Transverse colon (tissue), 4 donors: ENCODE data around the gene RFXANK. TPM values are rescaled to one million over a fixed set of nuclear protein-coding genes. Genes with fewer than 3 reads are reported as not detected.
"Not testable (repeated sequence)": the region's sequence is repeated elsewhere in the genome, so short reads cannot be mapped to it uniquely, and the experiment has no call there.

Experiments
- DNase-seq: peaks from one replicate; pipeline ENCODE4 v3.0.0-alpha.2; 2019
- H3K27ac ChIP-seq, 4 donors: fragments of 200-600 bp; sonication (generic); 2 replicates each; pipeline ENCODE4 v1.5.1; 2016 to 2018; ENCODE audit warnings: inconsistent platforms in 4 of 4
- H3K27me3 ChIP-seq: fragments of 200-600 bp; sonication (generic); 2 replicates; pipeline ENCODE4 v1.5.1; 2017; ENCODE audit warnings: inconsistent platforms
- H3K36me3 ChIP-seq, 4 donors: fragments of 200-600 bp; sonication (generic); 2 replicates each; pipeline ENCODE4 v1.5.1; 2017 to 2019; ENCODE audit warnings: inconsistent platforms in 4 of 4
- H3K4me1 ChIP-seq, 4 donors: fragments of 200-600 bp; sonication (generic); 2 replicates each; pipeline ENCODE4 v1.5.1; 2017 to 2020; ENCODE audit warnings: inconsistent platforms in 4 of 4
- H3K4me3 ChIP-seq, 4 donors: fragments of 200-600 bp; sonication (generic); 1 replicate in 1 of 4; 2 replicates in 3 of 4; pipeline versions ENCODE4 v1.5.1 to v1.6.1; 2017 to 2019; ENCODE audit warnings: inconsistent platforms in 4 of 4
- H3K9me3 ChIP-seq, 2 donors: fragments of 200-600 bp; sonication (generic); 2 replicates each; pipeline ENCODE4 v1.5.1; 2017 to 2019; ENCODE audit warnings: inconsistent platforms in 2 of 2
- EP300 ChIP-seq: sonication (generic); formaldehyde crosslinking; IDR thresholded peaks from one replicate; pipeline ENCODE4 v1.6.1; 2017; ENCODE audit warnings: antibody characterized with exemption, low read depth
- POLR2A ChIP-seq: fragments of 450-650 bp; IDR thresholded peaks from one replicate; pipeline ENCODE4 v1.6.1; 2016; ENCODE audit warnings: antibody characterized with exemption, mild to moderate bottlenecking, moderate library complexity
- POLR2AphosphoS5 ChIP-seq, 3 donors: sonication (generic); formaldehyde crosslinking; IDR thresholded peaks; one replicate each; pipeline ENCODE4 v1.6.1; 2016; ENCODE audit warnings: antibody characterized with exemption in 3 of 3
- WGBS, 2 donors: methylation state at CpG; one replicate each; pipeline ENCODE4 v1.1.5; 2018; ENCODE audit warnings: low coverage in 1 of 2; 5-methylcytosine and 5-hydroxymethylcytosine counted together
- in situ Hi-C, 4 donors: fragments of 200-750 bp; cut with MboI; loops; one replicate each; pipeline versions ENCODE4 v1.15.0 to v1.15.1; 2017; ENCODE audit warnings: low sequenced_read_pairs in 3 of 4, low pct_ligation_motif_present in 1 of 4, low pct_unique_long_range_greater_than_20kb in 1 of 4
- intact Hi-C: fragments of 100-400 bp; cut with DNase I; formaldehyde crosslinking; loops from one replicate; pipeline ENCODE4 v1.15.1; 2023; ENCODE audit warnings: low total_unique reads
- total RNA-seq, 4 donors: library from RNA; depleted of rRNA; stranded (reverse); fragments of >200 nt; gene quantifications; one replicate each; pipeline ENCODE4 v1.1.0, GENCODE V29; 2016
- TF ChIP-seq, protein P1 (sequence below), 5 experiments: fragments of 200-600 bp in 3 of 5; fragments of 450-650 bp in 2 of 5; sonication (generic) in 3 of 5; IDR thresholded peaks; 1 replicate in 2 of 5; 2 replicates in 3 of 5; pipeline ENCODE4 v1.5.1; 2016 to 2017; ENCODE audit warnings: antibody characterized with exemption in 5 of 5, inconsistent platforms in 3 of 5, mild to moderate bottlenecking in 2 of 5, moderate library complexity in 1 of 5

RFXANK gene
- total RNA-seq, 4 donors from 2014 or later: 35.9 to 51.1 (median 48.6) TPM

DNA sequence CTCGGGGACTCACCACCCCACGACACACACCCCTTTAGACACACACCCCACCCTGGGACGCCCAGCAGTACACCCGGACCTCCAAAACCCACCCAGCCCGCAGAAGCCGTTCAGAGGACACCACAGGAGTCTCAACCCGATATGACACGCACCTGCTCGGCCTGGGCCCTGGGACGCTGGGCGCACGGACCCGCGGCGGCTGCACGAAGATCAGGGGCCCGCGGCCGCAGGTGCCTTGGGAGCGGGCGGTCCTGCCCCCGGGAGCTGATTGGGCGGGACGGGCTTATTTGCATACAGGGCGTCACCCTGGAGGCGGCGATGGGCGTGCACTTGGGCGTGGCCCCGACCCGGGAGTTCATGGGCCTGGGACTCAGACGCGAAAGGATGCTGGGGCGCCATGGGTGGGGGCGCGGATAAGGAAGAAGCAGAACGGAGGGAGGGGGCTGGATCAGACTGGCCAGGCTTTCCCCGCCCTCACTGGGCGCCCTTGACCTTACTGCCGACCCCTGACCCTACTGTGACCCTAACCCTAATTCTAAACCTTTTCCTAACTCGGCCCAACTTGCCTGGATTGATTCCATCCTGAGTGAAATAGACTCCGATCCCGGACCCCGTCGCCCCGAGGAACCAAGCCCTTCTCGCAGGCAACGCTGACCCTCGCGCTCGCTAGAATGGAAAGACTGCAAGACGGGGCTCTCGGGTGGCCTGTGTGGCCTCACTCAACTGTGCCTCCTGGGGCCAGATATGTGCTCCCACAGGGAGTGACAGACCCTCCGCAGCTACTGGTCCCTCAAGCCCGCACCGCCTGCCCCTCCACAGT lies 21.8 kb upstream of the RFXANK start, which contains the start of gene MEF2B:
Gene MEF2B, minus strand, starts transcription at position 211 of the 820 bp plus-strand sequence. CDS start 19,528 bp downstream, outside the sequence.
- in situ Hi-C loops: no loop called here
- TF ChIP-seq POLR2AphosphoS5 (IDR thresholded peaks at IDR 0.05): peak in 1 of 3 donors; percentile 75
- TF ChIP-seq POLR2A: no peak
- intact Hi-C loops: loop anchor here (10.0 kb wide), 1 partner anchor 115 kb away; no protein-coding TSS in a partner anchor
- H3K9me3 ChIP-seq: no peaks in the 10 kb centered on the region
- DNase-seq: peak; percentile 87
- peaks cover 0 to 8% (median 8%) of the 10 kb centered on the region in 4 donors for H3K4me1 ChIP-seq
- 22 to 36% methylated on average over 5 to 52 of the region's 56 CpGs for WGBS, 2 donors
- peak within 1 kb of the TSS in 2 of 4 donors; percentile 20 to 35 for H3K4me3 ChIP-seq
- no peaks in the 10 kb centered on the region for H3K27me3 ChIP-seq
- H3K36me3 ChIP-seq: no peaks in the 10 kb centered on the region
- H3K27ac ChIP-seq: no peak within 1 kb of the TSS

DNA sequence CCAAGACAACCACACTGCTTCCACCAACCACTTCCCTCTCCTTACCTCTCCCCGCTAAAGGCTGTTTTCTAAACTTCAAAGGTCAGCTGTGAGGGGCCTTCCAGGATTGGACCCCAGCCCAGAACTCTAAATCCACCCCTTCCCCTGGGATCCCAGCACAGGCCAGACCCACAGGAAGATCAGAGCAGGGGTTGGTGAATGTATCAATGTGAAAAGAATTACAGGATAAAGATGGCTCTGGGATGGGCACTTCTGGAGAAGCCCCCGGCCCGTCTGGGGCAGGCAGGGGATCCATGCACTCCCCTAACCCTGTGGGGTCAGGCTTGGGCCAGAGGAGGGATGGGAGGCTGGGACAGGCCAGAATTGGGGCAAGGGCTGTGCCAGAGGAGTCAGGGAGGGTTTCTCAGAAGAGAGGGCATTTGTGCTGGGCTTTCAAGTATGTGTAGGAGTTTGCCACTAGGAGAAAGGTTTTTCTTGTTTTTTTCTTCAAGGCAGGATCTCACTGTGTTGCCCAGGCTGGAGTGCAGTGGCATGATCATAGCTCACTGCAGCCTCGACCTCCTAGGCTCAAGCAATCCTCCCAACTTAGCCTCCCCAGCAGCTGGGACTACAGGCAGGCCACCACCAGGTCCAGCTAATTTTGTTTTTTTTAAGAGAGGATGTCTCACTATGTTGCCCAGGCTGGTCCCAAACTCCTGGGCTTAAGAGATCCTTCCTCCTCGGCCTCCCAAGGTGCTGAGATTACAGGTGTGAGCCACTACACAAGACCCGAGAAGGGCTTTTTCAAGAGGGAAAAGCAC lies 21.0 kb upstream of the RFXANK start:
- Histone ChIP-seq H3K4me3 (no peak overlapping the region), H3K27ac (no peak overlapping the region), H3K9me3 (no peaks in the 10 kb centered on the region), H3K4me1 (peaks cover 0 to 8% (median 8%) of the 10 kb centered on the region in 4 donors), H3K36me3 (no peaks in the 10 kb centered on the region), H3K27me3 (no peaks in the 10 kb centered on the region)
- 89% methylated on average over 6 of the region's 6 CpGs; no CpG with 5 or more reads in 1 of the 2 donors for WGBS, 2 donors
- in situ Hi-C loops: no loop called here
- TF ChIP-seq EP300: no peak
- TF ChIP-seq, protein P1, sequence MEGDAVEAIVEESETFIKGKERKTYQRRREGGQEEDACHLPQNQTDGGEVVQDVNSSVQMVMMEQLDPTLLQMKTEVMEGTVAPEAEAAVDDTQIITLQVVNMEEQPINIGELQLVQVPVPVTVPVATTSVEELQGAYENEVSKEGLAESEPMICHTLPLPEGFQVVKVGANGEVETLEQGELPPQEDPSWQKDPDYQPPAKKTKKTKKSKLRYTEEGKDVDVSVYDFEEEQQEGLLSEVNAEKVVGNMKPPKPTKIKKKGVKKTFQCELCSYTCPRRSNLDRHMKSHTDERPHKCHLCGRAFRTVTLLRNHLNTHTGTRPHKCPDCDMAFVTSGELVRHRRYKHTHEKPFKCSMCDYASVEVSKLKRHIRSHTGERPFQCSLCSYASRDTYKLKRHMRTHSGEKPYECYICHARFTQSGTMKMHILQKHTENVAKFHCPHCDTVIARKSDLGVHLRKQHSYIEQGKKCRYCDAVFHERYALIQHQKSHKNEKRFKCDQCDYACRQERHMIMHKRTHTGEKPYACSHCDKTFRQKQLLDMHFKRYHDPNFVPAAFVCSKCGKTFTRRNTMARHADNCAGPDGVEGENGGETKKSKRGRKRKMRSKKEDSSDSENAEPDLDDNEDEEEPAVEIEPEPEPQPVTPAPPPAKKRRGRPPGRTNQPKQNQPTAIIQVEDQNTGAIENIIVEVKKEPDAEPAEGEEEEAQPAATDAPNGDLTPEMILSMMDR (IDR thresholded peaks at IDR 0.05): no peak
- TF ChIP-seq POLR2AphosphoS5 (IDR thresholded peaks at IDR 0.05): no peak
- no peak for TF ChIP-seq POLR2A
- intact Hi-C loops: loop anchor here (10.0 kb wide), 1 partner anchor 116 kb away; no protein-coding TSS in a partner anchor
- no peak for DNase-seq

DNA sequence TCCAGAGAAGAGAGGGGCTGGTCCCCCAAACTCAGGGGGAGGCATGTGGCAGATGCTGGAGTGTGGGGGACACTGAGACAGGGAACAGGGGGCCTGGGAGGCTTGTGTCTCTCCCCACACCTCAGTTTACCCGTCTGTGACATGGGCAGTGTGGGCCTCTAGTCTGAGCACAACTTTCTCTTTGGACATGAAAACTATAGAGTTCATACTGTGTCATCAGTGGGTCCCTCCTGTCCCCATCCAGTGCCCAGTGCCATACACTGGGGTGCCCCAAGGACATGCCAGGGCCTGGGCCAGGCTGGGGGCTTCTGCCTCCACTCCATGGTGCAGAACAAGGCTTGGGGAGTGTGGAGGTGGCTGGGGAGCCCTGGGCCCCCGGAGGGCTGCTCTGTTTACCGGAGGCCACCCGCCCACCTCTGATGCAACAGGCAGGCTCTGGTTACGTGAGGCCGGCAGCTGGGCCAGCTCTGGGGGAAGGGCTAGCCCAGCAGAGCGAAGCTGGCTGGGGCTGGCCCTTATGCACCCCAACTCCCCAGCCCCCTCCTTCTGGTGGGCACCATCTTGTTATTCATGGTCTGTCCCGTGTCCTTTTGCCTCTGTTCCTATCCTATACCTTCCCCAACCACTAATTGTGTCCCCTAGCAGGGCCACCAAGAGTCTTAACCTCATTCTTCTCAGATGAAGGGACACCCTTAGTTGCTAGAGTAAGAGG lies 20.1 kb upstream of the RFXANK start:
- in situ Hi-C loops: no loop called here
- no peaks in the 10 kb centered on the region for H3K27me3 ChIP-seq
- peaks cover 0 to 2% (median 0%) of the 10 kb centered on the region in 4 donors for H3K36me3 ChIP-seq
- no peaks in the 10 kb centered on the region for H3K9me3 ChIP-seq
- intact Hi-C loops: loop anchor here (10.0 kb wide), 1 partner anchor 117 kb away; no protein-coding TSS in a partner anchor
- no peak overlapping the region for H3K27ac ChIP-seq
- no peak for DNase-seq
- H3K4me1 ChIP-seq: peaks cover 0 to 8% (median 8%) of the 10 kb centered on the region in 4 donors
- 73 to 100% methylated on average over 1 to 7 of the region's 8 CpGs for WGBS, 2 donors
- no peak overlapping the region for H3K4me3 ChIP-seq
- TF ChIP-seq, protein P1 (IDR thresholded peaks at IDR 0.05): no peak
- no peak for TF ChIP-seq POLR2AphosphoS5 (IDR thresholded peaks at IDR 0.05)
- TF ChIP-seq POLR2A: no peak
- TF ChIP-seq EP300: no peak

DNA sequence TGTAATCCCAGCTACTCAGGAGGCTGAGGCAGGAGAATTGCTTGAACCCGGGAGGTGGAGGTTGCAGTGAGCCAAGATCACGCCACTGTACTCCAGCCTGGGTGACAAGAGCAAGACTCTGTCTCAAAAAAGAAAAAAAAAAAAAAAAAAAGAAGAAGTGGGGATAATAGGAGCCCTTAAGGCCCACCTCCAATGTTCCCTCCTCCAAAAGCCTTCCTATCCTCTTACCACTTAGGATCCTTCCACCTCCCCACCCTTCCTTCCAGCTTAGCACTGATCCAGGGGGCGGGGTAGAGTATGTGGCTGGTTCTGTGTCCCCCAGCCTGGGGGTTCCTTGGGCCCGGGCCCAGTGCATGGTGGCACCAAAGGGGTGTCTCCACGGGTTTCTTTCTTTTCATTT lies 18.8 kb upstream of the RFXANK start:
- H3K4me3 ChIP-seq, H3K27ac ChIP-seq, H3K4me1 ChIP-seq, in situ Hi-C loops, H3K9me3 ChIP-seq, H3K36me3 ChIP-seq, DNase-seq, H3K27me3 ChIP-seq: not testable (repeated sequence)
- intact Hi-C loops: loop anchor here (10.0 kb wide), 1 partner anchor 118 kb away; no protein-coding TSS in a partner anchor
- WGBS, 2 donors: 89 to 100% methylated on average over 3 to 5 of the region's 5 CpGs
